ENCODE results near the gene PSMB11.
A peak's percentile ranks its signal among the peaks of the same experiment; 100 is the strongest.
"Not testable (repeated sequence)": the region's sequence is repeated elsewhere in the genome, so short reads cannot be mapped to it uniquely, and the experiment has no call there.

The PSMB11 gene

DNA sequence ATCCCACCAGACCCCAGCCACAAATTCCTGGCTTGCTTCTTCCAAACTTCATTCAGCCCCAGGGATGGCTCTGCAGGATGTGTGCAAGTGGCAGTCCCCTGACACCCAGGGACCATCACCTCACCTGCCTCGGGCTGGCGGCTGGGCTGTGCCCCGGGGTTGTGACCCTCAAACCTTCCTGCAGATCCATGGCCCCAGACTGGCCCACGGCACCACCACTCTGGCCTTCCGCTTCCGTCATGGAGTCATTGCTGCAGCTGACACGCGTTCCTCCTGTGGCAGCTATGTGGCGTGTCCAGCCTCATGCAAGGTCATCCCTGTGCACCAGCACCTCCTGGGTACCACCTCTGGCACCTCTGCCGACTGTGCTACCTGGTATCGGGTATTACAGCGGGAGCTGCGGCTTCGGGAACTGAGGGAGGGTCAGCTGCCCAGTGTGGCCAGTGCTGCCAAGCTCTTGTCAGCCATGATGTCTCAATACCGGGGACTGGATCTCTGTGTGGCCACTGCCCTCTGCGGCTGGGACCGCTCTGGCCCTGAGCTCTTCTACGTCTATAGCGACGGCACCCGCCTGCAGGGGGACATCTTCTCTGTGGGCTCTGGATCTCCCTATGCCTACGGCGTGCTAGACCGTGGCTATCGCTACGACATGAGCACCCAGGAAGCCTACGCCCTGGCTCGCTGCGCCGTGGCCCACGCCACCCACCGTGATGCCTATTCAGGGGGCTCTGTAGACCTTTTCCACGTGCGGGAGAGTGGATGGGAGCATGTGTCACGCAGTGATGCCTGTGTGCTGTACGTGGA is at the start of gene PSMB11:
TSS of gene PSMB11 (plus strand) at position 51 of the 804 bp plus-strand sequence. CDS start at position 65, 14 bp downstream.
- DNase-seq (ENCODE audit: low spot score), result no peak

- no peak for DNase-seq (ENCODE audit: low spot score)
Observed at GRCh38 chr14:22993517-22993916, 48.5 kb upstream of the PSMB11 start.

- peak; percentile 38 for DNase-seq (ENCODE audit: low spot score)
Observed at GRCh38 chr14:22994762-22995275, 47.2 kb upstream of the PSMB11 start.

GRCh38 chr14:22995889-22996625 is 46.0 kb upstream of the PSMB11 start:
- DNase-seq (ENCODE audit: low spot score), result no peak

GRCh38 chr14:22996768-22997654 is 45.0 kb upstream of the PSMB11 start:
- no peak for DNase-seq (ENCODE audit: low spot score)

DNA sequence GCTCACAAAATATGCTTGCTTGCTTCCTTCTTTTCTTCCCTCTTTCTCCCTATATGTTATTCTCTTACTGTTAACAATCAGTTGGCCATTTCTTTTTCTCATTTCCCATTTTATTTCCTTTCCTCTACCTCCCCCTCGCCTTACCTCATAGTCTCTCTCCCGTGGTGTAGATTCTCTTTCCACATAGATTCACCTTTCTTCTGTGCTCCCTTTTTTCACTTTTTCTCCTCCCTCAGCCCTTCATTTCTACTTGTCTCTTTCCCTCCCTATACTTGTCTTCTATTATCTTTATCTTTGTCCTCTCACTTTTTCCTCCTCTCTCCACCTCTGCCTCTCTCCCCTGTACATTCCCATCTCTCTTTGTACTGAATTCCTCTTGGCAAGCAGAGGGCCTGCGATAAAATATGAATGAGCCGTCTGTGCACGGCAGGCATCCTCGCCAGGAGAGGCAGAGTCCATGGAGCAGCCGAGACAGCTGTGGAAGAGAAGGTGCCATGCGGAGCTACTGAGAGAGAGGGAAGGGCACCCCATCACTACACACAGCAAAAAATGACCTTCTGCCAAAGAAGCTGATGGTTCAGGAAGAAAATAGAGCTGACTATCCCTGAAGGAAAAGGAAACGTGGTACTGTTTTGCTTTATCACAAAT is 44.2 kb upstream of the PSMB11 start:
- DNase-seq (ENCODE audit: low spot score), result no peak

DNA sequence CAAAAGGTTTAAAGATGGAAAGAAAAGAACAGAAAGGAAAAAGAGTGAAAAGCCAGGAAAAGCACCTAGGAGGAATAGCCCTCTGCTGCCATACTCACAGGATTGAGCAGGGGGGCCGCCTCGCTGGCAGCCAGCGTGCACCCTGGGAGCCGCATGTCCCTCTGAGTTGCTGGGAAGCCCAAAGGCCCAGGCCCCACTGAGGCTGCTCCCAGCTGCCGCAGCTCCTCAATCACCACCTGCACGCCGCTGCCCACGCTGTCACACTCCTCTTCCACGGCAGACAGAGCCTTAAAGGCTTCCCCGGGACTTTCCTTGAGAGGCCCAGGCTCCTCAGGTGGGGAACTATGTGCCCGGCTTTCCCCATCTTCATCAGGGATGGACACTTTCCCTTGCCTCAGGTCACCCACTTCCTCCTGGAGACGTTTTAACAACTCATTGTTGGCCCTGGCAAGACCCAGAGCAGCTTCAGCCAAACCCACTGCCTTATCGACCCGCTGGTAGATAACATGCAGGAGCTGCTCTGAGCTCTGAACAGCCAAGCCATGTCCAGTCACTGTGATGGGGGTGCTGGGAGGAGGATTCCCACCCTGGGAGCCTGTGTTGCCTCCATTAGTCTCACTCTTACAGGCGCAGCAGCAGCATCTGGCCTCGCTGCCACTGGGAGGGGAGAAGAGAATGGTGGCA is 43.5 kb upstream of the PSMB11 start:
- no peak for DNase-seq (ENCODE audit: low spot score)

- DNase-seq (ENCODE audit: low spot score), result no peak
Observed at GRCh38 chr14:23000860-23001259, 41.2 kb upstream of the PSMB11 start.

GRCh38 chr14:23002592-23002991 is 39.4 kb upstream of the PSMB11 start:
- DNase-seq (ENCODE audit: low spot score), result no peak

DNA sequence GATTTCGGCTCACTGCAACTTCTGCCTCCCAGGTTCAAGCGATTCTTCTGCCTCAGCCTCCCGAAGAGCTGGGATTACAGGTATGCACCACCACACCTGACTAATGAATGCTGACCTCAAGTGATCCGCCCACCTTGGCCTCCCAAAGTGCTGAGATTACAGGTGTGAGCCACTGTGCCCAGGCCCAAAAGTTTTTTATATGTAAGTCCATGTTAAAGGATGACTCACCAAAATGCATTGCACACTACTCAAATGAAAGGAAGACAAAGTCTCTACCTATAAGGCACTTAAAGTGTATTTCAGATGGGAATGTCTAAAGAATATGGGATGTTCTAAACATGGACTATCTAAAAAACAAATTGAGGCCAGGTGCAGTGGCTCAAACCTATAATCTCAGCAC is 37.7 kb upstream of the PSMB11 start:
- not testable (repeated sequence) for DNase-seq (ENCODE audit: low spot score)

- no peak for DNase-seq (ENCODE audit: low spot score)
Observed at GRCh38 chr14:23005451-23006187, 36.4 kb upstream of the PSMB11 start.

DNA sequence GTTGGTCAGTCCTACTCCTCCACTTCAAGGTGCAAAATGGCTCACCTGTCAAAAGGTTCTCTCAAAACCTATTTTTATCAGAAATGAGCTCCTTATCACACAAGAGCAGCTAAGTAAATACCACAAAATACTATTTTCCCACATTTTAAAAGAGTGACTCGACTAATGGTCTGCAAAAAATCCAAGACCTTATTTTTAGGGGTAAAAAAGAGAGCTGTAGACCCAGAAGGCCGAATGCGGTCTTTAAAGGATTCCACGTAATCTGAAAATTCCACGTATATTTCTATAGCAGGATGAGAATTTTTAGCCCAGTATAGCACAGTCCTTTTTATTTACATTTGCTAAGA is 35.9 kb upstream of the PSMB11 start:
- DNase-seq (ENCODE audit: low spot score), result no peak

DNA sequence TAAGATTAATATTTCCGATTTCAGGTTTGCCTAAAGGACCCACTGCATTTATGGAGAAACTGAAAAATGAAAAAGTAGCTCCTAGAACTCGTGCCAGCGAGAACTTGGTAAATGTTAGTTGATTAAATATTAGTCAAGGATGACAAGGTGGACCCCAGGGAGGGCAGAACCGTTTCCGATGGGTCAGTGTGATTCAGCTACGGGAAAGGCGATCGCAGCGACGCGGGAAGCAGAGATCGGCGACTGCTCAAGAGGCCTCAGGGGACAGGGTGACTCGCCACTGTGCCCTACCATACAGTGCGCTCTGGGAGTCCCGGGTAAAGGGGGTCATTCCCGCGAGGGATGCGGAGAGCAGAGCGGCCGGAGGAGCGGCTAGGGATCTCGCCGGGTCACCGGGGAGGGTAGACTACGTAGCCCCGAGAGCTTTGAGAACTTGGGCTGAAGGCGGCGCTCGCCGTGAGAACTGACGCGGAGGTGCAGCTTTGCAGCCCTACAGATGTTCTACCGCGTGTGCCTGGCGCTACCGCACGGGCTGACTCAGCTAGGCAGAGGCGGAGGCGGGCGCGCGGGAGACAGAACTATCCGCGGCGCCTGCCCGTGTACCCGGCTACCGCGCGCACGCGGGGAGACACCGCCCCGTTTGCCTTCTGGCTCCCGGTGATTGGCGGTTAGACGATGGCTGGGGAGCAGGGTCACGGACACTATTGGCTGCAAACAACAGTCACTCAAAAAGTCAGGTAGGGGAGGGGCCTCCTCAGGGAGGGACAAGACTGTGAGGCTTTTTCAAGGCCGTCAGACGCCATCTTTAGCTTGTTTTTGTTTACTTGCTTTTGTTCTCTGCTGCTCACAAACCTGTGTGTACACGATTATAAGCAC is 35.2 kb upstream of the PSMB11 start:
- peak; percentile 99 for DNase-seq (ENCODE audit: low spot score)

DNA sequence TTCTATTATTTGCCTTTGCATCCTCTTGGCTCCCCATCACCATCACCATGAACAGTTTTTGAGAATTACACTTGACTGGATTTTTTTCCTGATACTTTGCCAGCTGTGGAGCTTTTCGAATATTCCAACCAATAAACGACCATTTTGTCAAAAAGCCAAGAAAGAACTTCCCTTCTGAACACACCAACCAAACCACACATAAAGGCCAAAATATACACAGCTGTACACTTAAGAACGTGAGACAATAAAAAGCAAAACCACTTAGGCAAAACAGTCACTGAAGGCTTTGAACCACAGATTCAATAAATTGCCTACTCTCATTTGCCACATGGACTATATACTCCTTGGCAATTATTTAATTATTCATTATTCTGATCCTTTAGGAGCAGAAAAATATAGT is 33.2 kb upstream of the PSMB11 start:
- DNase-seq (ENCODE audit: low spot score), result no peak

GRCh38 chr14:23009483-23009938 is 32.5 kb upstream of the PSMB11 start:
- DNase-seq (ENCODE audit: low spot score), result no peak

DNA sequence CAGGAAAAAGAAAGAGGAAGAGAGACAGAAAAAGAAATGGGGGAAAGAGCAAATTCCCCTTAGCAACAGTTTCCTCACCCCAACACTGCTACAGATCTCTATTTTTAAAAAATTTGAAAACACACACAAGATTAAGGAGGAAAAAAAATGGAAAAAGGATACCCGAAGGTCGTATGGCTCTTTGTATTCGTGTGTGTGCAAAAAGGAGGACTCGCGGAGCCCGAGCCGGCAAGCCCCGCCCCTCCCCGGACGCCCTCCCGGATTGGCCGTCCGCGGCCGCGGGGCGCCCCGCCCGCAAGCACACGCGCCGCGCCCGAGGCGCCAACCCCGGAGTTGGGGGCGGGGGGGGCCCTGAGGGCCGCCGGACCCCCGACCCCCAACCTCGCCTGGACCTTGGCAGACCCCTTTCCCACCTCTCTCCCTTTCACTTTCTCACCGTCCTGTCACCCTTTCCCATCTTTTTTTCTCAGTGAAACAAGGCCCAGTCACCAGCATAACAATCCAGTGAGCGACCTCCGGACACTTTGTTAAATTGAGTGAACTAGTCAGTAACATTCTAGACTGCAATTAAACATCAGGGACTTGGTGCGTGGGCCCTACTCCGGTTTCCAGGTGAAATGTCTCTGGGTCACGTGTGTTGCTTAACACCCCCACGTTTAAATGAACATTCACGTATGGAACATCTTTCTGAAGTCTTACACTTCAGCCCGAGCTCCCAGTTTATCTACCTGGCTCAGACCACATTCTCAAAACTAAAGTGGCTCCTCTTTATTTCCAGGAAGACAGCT is 31.9 kb upstream of the PSMB11 start, which contains the start of gene C14orf93:
TSS of gene C14orf93 (minus strand) at position 205 of the 788 bp plus-strand sequence. CDS start 11,120 bp downstream, outside the sequence.
- DNase-seq (ENCODE audit: low spot score), result peak; percentile 91

DNA sequence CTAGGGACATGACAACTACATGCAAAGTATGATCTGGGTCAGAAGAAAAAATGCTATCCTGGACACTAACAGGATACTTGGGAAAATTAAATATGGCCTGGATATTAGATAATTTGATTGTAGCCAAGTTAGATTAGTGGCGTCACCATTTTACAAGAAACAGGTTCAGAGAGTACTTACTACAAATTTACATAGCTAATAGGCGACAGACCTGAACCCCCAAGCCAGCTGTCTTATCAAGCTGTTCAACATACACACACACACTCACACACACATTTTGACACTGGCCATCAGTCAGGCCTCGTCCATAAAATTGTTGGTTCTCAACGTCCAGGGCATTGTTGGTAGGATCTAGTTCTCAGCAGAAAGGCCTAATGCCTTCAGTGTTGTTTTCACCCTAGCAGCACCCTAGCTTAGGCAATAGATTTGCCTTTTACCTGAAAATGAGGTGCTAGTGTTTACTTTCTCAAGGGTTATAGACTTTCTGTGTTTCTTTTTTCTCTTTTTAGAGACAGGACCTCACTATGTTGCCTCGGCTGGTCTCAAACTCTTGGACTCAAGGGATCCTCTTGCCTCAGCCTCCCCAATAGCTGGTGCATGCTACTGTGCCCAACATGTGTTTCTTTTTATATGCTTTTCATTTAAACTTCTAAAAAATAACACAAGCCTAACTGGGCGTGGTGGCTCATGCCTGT is 28.8 kb upstream of the PSMB11 start:
- no peak for DNase-seq (ENCODE audit: low spot score)

GRCh38 chr14:23013749-23014054 is 28.3 kb upstream of the PSMB11 start:
- not testable (repeated sequence) for DNase-seq (ENCODE audit: low spot score)
